DOHH2 (cell line): Measurements from ENCODE around the gene PPHLN1.

Experiments used
- CTCF ChIP-seq: fragments of 200-600 bp; sonication (generic); IDR thresholded peaks from one replicate; pipeline ENCODE4 v1.5.1; 2014; ENCODE audit warnings: antibody characterized with exemption, mild to moderate bottlenecking, low read depth, low read length; ENCODE audit not compliant: poor library complexity, severe bottlenecking
- EZH2phosphoT487 ChIP-seq: fragments of 200-600 bp; sonication (generic); IDR thresholded peaks from 2 replicates; pipeline ENCODE4 v1.6.1; 2017; ENCODE audit warnings: borderline replicate concordance, mild to moderate bottlenecking, antibody characterized with exemption, low read length, moderate library complexity, mixed read lengths

GRCh38 chr12:42332301-42333285 lies 6.6 kb downstream of the PPHLN1 start:
- TF ChIP-seq CTCF (peak; percentile 55), EZH2phosphoT487 (no peak)
